Measurements from ENCODE around the gene CLEC11A.
"Not testable (repeated sequence)": the region's sequence is repeated elsewhere in the genome, so short reads cannot be mapped to it uniquely, and the experiment has no call there.

The CLEC11A gene

DNA sequence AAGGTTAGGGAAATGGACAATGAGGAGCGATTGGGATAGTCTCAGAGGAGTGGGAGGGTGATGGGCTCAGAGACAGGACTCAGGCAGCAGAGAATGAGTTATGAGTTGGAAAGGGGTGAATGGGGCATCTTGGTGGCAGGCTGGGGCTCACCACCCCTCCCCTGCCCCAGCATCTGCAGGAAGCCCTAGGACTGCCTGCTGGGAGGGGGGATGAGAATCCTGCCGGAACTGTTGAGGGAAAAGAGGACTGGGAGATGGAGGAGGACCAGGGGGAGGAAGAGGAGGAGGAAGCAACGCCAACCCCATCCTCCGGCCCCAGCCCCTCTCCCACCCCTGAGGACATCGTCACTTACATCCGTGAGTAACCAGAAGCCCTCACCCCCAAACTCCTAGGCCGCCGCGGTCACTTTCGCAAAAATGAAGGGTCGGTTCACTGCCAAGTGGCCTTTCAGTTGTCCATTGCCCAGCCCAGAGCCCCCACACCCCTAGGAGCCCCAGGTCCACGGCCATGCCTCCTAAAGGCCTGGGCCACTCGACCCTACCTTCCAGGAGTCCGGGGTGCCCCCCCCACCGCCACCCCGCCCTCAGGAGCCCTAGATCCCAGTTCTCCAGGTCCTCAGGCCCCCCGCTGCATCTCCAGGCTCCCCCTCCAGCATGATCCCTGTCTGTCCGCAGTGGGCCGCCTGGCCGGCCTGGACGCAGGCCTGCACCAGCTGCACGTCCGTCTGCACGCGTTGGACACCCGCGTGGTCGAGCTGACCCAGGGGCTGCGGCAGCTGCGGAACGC is 764 bp downstream of the CLEC11A start:
- DNase-seq (ENCODE audit: low spot score) = no peak

DNA sequence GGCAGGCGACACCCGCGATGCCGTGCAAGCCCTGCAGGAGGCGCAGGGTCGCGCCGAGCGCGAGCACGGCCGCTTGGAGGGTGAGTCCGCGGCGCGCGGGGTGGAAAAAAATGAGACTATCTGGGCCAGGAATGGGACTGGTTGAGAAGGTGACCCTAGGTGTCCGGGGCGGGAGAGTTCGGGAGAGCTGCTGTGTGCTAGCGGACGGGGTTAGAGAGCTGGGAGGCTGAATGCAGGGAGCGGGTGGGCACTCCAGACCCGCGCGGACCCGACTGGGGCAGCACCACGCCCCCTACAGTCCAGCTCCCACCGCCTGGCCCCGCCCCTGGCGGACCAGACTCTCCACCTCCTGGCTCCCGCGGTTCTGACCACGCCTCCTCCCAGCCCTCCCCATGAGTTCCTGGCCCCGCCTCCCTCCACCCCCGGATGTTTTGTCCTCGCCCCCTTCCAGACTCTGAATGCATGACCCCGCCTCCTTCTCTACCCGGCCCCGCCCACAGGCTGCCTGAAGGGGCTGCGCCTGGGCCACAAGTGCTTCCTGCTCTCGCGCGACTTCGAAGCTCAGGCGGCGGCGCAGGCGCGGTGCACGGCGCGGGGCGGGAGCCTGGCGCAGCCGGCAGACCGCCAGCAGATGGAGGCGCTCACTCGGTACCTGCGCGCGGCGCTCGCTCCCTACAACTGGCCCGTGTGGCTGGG is 1.5 kb downstream of the CLEC11A start:
- DNase-seq (ENCODE audit: low spot score) = peak; percentile 100

DNA sequence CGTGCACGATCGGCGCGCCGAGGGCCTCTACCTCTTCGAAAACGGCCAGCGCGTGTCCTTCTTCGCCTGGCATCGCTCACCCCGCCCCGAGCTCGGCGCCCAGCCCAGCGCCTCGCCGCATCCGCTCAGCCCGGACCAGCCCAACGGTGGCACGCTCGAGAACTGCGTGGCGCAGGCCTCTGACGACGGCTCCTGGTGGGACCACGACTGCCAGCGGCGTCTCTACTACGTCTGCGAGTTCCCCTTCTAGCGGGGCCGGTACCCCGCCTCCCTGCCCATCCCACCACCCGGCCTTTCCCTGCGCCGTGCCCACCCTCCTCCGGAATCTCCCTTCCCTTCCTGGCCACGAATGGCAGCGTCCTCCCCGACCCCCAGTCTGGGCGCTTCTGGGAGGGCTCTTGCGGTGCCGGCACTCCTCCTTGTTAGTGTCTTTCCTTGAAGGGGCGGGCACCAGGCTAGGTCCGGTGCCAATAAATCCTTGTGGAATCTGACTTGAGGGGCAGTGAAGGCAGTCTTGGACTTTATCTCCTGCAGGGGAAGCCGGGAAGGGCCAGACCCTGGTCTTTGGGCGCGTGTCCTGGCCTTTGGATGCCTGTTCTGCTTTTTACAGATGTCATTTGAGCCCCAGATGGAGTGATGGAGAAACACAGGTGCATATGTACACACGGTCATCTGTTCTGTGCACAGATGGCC is 2.2 kb downstream of the CLEC11A start:
- no peak for DNase-seq (ENCODE audit: low spot score)

DNA sequence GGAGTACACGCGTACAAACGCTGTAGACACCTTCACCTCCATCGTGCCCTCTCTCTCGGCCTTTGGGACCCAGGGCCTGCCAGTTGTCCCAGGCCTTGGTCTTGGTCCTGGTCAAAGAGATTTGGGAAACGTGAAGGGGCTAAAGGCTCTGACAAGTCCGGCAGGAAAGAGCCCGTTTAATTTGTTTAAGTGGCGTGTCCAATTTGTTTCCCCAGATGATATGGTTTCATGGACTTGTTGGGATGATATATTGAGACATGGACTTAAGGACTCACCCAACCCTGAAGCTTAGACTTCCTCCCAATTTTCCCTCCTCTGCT is 2.7 kb downstream of the CLEC11A start:
- no peak for DNase-seq (ENCODE audit: low spot score)

DNA sequence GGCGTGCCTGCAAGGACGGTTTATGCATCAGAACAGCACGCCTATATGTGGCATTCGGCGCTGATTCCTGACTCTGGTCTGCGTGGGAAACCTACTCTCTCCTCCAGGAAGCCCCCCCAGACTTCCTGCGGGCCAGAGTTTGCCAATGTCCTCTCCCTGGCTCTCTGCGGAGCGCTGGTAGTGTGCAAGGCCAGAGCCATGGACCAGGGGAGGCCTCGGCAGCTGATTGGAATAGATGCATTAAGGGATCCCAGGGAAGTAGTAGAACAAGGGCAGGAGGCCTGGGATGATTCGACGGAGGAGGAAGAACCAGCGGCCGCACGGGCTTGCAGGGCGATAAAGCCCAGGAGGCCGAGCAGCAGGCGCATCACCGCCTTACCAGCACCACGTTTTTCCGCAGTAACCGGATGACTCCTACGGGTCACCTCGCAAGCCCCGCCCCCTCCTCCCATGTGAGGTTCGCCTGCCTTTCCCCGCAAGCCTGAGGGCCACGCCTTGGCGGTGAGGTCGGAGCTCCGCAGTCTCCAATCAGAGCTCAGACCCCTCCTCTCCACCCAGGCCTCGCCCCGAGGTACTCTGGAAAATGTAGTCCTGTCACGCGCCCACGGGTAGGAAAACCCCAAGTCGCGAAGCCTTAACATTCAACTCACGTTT is 5.0 kb downstream of the CLEC11A start:
- DNase-seq (ENCODE audit: low spot score) = no peak

DNA sequence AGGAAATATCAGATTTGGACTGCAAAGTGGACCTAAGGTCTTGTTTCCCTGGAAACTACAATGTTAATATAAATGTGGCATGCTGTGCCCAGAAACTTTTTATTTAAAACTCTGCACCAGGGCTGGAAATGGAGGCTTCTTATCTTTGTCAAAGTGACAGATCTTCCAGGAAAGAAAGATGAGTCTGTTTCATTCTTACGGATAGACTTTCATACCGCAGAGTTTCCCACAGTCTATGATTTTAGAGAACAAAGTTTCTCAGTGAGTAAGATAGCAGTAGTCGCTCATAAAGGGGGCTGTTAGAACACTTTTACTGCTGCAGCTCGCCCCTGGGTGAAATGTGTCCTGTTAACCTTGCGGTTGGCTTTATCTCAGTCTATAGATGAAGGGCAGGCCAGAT is 6.7 kb downstream of the CLEC11A start:
- DNase-seq (ENCODE audit: low spot score) = no peak

DNA sequence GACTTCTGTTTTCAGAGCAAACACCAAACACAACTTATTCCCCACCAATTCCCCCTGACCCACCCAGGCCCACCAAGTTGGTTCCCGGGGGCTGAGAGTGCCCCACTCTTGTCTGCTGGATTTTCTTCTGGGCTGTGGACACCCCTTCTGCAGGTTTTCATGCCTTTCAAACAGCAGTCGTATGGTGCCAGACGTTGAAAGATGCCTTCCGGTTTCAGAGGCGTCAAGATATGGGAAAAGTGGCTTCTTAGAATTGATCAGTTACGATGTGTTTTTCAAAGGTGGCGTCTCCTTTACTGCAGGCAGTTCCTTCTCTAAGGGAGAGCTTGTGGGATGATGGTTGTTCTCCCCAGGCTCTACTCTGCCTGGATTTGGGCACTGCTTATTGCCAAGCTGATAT is 12.7 kb downstream of the CLEC11A start:
- no peak for DNase-seq (ENCODE audit: low spot score)

DNA sequence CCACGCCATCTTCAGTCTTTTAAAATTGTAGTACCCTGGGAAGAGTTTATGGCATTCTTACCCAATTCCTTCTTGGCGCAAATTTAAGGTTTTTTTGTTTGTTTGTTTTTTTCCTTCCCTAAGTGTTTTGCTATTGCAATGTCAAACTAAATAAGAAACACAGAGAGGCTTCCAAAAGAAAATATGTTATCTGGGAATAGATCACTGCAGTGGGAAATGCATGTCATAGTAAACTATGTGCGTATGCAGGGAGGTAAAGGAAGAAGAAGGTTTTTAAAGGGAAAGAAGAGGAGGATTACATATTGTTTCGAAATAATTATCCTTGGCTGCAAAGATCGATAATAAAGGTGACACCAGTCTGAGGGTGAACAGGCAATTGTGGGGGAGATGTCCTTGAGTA is 13.2 kb downstream of the CLEC11A start:
- no peak for DNase-seq (ENCODE audit: low spot score)

DNA sequence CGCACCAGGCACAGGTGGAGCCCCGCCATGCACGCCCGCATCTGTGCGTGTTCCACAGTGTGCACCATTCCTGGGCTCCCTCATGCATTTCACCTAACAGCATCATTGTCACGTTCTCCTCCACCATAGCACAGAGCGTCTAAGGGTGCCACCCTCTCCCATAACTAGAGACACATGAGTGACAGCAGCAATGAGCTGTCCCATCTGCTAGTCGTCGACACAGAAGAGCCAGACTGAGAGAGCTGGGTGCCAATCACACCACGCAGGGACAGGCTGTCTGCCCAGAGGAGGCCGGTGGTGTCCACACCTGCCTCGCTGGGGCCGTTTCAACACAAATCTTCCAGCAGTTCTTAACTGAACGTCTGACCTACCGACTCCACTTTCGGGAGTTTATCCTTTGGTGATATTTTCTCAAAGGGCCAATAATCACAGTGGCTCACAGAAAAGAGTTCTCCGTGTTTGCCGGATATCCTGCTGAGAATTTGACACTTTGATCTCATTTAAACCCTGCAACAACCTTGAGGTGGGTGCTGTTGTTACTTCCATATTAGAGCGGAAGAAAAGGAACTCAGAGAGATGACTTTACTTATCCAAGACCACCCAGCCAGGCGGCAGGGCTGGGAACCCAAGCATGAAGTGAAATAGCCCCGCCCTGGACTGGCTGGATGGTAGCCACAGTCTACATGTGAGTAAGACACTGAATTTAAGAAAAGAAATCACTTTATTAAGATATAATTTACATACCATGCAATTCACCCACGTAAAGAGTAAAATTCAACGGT is 16.2 kb downstream of the CLEC11A start:
- no peak for DNase-seq (ENCODE audit: low spot score)

DNA sequence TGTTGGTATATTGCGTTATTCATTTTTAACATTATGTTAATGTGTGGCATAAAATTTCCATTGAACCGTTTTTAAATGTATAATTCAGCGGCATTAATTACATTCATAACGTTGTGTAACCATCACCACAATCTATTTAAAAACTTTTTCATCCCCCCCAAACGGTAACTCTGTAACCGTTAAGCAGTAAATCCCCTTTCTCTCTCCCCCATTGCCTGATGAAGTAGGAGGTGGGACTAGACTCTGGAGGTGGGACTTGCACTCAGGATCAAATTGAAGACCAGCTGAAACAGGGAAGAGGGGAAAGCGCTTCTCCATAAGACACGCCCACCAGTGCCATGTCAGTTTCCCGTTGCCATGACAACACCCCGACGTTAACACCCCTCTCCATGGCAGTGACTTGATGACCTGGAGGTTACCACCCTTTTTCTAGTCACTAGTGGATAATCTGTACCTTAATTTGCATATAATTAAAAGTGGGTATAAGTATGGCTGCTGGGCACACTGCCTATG is 16.8 kb downstream of the CLEC11A start:
- no peak for DNase-seq (ENCODE audit: low spot score)

DNA sequence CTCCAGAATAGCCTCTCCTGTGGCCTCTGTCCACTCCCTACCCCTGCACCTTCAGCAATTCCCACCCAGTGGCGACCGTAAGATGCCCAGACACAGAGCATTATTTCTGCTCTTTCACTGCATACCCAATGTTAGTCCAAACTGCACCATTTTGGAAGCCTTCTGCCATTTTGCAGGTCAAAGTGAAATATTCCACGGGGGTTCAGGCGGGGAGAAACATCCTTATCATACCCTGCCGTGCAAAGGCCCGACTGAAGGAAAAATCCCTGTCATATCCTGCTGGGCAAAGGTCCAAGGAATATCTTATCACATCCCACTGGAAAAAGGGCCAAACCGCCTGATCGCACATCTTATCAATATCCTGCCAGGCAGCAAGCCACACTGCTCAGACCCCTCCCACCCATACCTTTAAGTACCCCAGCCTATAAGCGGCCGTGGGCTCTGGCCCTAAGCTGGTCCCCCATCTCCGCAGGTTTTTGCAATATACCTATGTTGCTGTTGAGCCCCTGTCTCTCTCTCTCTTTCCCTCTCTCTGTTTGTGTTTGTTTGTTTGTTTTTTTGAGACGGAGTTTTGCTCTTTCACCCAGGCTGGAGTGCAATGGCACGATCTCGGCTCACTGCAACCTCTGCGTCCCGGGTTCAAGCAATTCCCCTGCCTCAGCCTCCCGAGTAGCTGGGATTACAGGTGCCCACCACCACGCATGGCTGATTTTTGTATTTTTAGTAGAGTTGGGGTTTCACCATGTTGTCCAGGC is 18.2 kb downstream of the CLEC11A start:
- DNase-seq (ENCODE audit: low spot score) = no peak

DNA sequence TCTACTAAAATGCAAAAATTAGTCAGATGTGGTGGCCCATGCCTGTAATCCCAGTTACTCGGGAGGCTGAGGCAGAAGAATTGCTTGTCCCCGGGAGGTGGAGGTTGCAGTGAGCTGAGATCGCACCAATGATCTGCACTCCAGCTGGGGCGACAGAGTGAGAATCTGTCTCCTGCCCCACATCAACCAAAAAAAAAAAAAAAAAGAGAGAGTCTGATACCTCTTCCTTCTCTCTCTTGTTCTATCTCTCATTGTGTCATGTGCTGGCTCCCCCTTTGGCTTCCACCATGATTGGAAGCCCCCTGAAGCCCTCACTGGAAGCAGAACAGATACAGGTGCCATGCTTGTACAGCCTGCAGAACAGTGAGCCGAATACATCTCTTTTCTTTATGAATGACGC is 20.4 kb downstream of the CLEC11A start:
- DNase-seq (ENCODE audit: low spot score) = no peak

DNA sequence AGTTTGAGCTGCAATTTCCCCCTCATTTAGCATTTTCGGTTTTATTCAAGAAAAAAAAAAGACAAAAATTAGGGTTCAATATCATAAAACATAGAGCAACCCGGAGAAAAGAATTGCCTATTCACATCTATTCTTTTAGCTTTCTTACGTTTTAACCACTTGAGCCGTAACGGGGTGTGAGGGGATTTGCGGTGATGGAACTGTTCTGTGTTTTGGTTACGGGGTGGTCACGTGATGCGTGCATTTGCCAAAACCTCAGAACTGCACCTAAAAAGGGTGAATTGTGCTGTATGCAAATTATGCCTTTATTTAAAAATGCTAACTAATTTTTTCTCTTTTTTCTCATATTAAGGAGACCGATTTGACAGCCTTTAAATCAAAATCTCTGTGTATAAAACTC is 22.1 kb downstream of the CLEC11A start:
- no peak for DNase-seq (ENCODE audit: low spot score)

DNA sequence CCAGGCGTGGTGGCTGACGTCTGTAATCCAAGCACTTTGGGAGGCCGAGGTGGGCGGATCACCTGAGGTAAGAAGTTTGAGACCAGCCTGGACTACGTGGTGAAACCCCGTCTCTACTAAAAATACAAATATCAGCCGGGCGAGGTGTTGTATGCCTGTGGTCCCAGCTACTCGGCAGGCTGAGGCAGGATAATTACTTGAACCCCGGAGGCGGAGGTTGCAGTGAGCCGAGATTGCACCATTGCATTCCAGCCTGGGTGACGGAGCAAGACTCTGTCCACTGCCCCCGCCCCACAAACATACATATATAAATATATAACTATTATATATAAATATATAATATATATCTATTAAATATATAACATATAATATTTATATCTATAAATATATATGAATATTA is 24.0 kb downstream of the CLEC11A start:
- not testable (repeated sequence) for DNase-seq (ENCODE audit: low spot score)

DNA sequence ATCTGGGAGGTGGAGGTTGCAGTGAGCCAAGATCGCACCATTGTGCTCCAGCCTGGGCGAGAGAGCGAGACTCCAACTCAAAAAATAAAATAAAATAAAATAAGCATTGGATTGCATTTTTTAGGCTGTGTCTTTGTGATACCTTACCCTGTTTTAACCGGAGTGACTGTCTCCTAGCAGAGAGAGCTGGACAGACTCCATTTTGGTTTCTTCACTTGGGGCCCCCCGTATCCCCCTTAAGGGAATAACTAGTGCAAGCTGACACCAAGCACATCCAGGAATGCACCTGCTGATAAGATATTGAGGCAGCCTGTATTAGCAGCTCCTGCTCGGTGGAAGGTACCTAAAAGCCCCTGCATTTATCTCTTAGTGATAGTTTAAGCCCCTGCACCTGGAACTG is 26.3 kb downstream of the CLEC11A start:
- DNase-seq (ENCODE audit: low spot score) = no peak

DNA sequence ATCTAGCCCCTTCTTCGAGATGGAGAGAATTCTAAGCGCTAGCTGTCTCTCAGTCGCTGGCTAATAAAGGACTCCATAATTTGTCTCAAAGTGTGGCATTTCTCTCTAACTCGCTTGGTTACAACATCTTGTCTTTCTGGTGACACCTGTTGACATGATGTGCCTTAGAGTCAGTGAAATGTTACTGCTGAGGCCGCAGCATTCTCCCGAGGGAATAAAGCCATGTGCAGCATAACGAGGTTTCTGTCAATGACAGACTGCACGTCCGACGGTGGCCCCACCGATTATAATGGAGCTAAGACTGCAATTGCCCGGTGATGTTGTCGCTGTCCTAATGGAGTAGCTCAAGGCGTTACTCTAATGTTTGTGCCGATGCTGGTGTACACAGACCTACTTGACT is 26.8 kb downstream of the CLEC11A start:
- DNase-seq (ENCODE audit: low spot score) = no peak

DNA sequence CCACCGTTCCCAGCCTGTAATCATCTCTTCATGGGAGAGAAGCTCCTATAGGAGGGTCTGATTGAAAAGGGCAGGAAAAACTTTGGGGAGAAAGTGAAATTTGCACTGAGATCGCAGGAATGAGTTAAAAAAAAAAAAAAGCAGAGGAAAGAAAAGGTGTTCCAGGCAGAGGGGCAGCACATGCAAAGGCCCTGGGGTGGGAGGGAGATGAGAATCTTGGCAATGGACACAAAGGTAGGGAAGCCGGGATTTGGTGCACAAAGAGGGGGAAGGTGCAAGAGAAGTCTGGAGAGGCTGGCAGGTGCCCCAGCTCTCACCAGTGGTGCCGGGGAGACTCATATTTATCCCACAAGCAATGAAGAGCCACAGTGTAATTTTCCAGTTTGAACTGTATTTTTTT is 30.7 kb downstream of the CLEC11A start:
- DNase-seq (ENCODE audit: low spot score) = no peak

DNA sequence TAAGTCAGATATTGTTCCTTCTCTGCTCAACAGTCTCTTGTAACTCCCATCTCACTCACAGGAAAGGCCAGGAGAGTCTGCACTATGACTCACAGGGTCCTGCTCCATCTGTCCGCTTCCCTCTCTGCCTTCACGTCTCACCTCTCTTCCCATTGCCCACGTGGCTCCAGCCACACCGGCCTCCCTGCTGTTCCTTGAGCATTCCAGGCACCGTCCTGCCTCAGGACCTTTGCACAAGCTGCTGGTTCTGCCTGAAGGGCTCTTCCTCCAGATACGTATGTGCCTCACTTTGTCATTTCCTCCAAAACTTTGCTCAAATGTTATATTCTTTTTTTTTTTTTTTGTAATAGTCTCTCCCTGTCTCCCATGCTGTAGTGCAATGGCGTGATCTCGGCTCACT is 33.1 kb downstream of the CLEC11A start:
- not testable (repeated sequence) for DNase-seq (ENCODE audit: low spot score)

DNA sequence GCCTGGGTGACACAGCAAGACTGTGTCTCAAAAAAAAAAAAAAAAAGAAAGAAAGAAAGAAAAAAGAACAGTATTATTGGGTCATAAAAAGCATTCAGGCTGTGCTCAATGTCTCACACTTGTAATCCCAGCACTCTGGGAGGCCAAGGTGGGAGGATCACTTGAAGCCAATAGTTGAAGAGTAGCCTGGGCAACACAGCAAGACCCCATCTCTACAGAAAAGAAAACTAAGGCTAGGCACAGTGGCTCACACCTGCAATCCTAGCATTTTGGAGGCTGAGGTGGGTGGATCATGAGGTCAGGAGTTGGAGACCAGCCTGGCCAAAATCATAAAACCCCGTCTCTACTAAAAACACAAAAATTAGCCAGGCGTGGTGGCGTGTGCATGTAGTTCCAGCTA is 34.5 kb downstream of the CLEC11A start:
- DNase-seq (ENCODE audit: low spot score) = not testable (repeated sequence)

DNA sequence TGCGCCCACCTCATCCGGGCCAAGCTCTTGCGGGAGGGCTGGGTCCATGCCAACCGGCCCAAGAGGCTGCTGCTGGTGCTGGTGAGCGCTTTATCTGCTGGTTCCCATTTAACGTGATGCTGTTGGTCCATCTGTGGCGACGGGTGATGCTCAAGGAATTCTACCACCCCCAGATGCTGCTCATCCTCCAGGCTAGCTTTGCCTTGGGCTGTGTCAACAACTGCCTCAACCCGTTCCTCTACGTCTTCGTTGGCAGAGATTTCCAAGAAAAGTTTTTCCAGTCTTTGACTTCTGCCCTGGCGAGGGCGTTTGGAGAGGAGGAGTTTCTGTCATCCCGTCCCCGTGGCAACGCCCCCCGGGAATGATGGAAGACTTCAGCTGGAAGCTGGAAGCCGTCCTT is 35.9 kb downstream of the CLEC11A start:
- DNase-seq (ENCODE audit: low spot score) = not testable (repeated sequence)

DNA sequence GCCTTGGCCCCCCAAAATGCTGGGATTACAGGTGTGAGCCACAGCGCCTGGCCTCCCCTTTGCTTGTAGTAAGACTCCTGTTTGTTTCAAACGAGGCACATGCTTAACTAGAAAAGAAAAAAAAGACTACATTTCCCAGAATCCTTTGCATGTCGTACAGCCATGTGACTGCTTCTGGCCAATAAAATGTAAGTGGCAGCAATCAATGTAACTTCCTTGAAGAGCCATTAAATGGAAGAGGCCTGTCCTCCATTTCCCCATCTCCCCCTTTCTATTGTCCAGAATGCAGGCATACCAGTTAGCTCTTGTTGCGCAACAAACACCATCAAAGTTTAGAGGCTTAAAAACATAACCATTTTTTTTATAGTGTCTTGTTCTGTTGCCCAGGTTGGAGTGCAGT is 36.7 kb downstream of the CLEC11A start:
- DNase-seq (ENCODE audit: low spot score) = peak; percentile 49

Data from AG08396 (cell line).